Panc1 (cell line): ENCODE measurements around the gene APCS. TPM values are rescaled to one million over a fixed set of nuclear protein-coding genes. Genes with fewer than 3 reads are reported as not detected.

ENCODE experiments used
- ATAC-seq: fragments of 200-7000 bp; cut with Tn5 transposase; 2 replicates; pipeline ENCODE4 v1.9.1; 2020; ENCODE audit warnings: mild to moderate bottlenecking, moderate library complexity
- BruUV-seq: library from RNA; stranded (reverse); fragments of 400-500 nt; replicated peaks from 2 replicates; lab custom pipeline; 2021; lab: Mats Ljungman, UMichigan
- CTCF ChIA-PET: fragments of 300-600 bp; sonication (Branson Sonifier 250); formaldehyde crosslinking; loops from one replicate; lab custom pipeline; 2022; ENCODE audit warnings: antibody characterized with exemption; lab: Charles Lee
- POLR2A ChIA-PET: fragments of 300-600 bp; sonication (Branson Sonifier 250); formaldehyde crosslinking; loops from one replicate; lab custom pipeline; 2022; ENCODE audit warnings: antibody characterized with exemption; lab: Charles Lee
- DNase-seq: peaks from one replicate; pipeline ENCODE4 v3.0.0-alpha.2; 2010; ENCODE audit warnings: low read depth, low spot score
- H3K27ac ChIP-seq: 2 replicates; pipeline ENCODE4 v1.5.1; 2011; ENCODE audit warnings: mild to moderate bottlenecking, low read length, inconsistent platforms
- H3K27me3 ChIP-seq: fragments of 200-500 bp; sonication (Bioruptor generic); 2 replicates; pipeline ENCODE4 v1.6.0; 2014; ENCODE audit warnings: low read length, inconsistent platforms; ENCODE audit not compliant: control insufficient read depth, insufficient read depth
- H3K36me3 ChIP-seq: fragments of 200-500 bp; sonication (Bioruptor generic); 2 replicates; pipeline ENCODE4 v1.5.1; 2014; ENCODE audit warnings: inconsistent platforms, mild to moderate bottlenecking, low read length, moderate library complexity; ENCODE audit not compliant: control insufficient read depth, insufficient read depth
- H3K4me1 ChIP-seq: 2 replicates; pipeline ENCODE4 v1.5.1; 2011; ENCODE audit warnings: inconsistent platforms, mild to moderate bottlenecking, low read length, moderate library complexity; ENCODE audit not compliant: control insufficient read depth, insufficient read depth
- H3K4me3 ChIP-seq, 2 experiments: 2 replicates each; pipeline ENCODE4 v1.5.1; 2011 to 2012; ENCODE audit warnings: low read depth in 2 of 2, low read length in 2 of 2, mild to moderate bottlenecking in 2 of 2, inconsistent platforms in 1 of 2, moderate library complexity in 1 of 2
- H3K9me3 ChIP-seq: fragments of 200-500 bp; sonication (Bioruptor generic); 2 replicates; pipeline ENCODE4 v1.5.1; 2014; ENCODE audit warnings: low read depth, mild to moderate bottlenecking, inconsistent platforms, low read length, moderate library complexity; ENCODE audit not compliant: control insufficient read depth, insufficient read depth
- POLR2AphosphoS5 ChIP-seq: IDR thresholded peaks from 2 replicates; pipeline ENCODE4 v1.6.1; 2012; ENCODE audit warnings: mild to moderate bottlenecking, low read depth, low read length, moderate library complexity
- SIN3A ChIP-seq: IDR thresholded peaks from 2 replicates; pipeline ENCODE4 v1.6.1; 2012; ENCODE audit warnings: low read depth, mild to moderate bottlenecking, low read length, moderate library complexity, borderline replicate concordance; ENCODE audit not compliant: insufficient read depth
- TCF7L2 ChIP-seq: IDR thresholded peaks from 2 replicates; pipeline ENCODE4 v1.6.1; 2011; ENCODE audit warnings: mild to moderate bottlenecking, low read depth, low read length, inconsistent platforms
- in situ Hi-C: cut with HindIII; loops from 2 replicates; pipeline ENCODE4 v1.10.0; 2016; ENCODE audit warnings: low sequenced_read_pairs, low pct_unique_long_range_greater_than_20kb
- intact Hi-C: fragments of 100-400 bp; cut with micrococcal nuclease; formaldehyde crosslinking; loops from one replicate; pipeline ENCODE4 v1.10.0; 2022; ENCODE audit not compliant: unreplicated experiment
- total RNA-seq: library from RNA; stranded (reverse); gene quantifications from one replicate; pipeline ENCODE4 v1.2.1, GENCODE V29; 2021; ENCODE audit not compliant: unreplicated experiment
- TF ChIP-seq, protein P1 (sequence below): fragments of 450-650 bp; IDR thresholded peaks from 2 replicates; pipeline ENCODE4 v1.5.1; 2017; ENCODE audit warnings: mild to moderate bottlenecking
- TF ChIP-seq, protein P2 (sequence below), 2 experiments: IDR thresholded peaks; 2 replicates each; pipeline ENCODE4 v1.6.1; 2011 to 2012; ENCODE audit warnings: low read depth in 2 of 2, control low read depth in 1 of 2, low read length in 1 of 2, mild to moderate bottlenecking in 1 of 2, moderate library complexity in 1 of 2; ENCODE audit not compliant: insufficient read depth in 1 of 2

APCS gene
- total RNA-seq, 1 experiment from 2014 or later: 0.33 TPM

DNA sequence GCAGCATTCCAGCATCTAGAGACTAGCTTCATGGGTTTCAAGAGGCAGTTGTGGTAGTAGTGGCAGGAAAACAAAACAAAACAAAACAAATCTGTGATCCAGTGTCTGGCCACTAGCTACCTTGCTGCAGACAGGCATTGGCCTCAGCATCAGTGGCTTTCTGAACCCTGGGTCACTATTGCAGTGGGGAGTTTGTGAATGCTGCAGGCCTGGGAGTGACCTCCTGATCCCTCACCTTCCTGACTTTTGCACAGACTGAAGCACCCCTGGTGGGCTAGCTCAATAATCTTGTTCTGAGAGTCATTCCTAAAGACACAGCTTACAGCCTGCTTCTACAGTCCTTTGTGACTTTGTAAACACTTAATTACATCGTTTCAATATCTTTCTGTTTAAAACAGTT, 24.9 kb upstream of the APCS start:
- ATAC-seq (no peak), DNase-seq (no peak)
- Histone ChIP-seq H3K4me3 (no peak overlapping the region), H3K36me3 (no peaks in the 10 kb centered on the region), H3K4me1 (no peaks in the 10 kb centered on the region), H3K27me3 (no peaks in the 10 kb centered on the region), H3K27ac (no peak overlapping the region), H3K9me3 (no peaks in the 10 kb centered on the region)
- ChIA-PET CTCF (no interaction called here), POLR2A (no interaction called here)
- in situ Hi-C loops (no loop called here), intact Hi-C loops (no loop called here)
- TF ChIP-seq TCF7L2 (no peak), POLR2AphosphoS5 (no peak)
- TF ChIP-seq, protein P1, sequence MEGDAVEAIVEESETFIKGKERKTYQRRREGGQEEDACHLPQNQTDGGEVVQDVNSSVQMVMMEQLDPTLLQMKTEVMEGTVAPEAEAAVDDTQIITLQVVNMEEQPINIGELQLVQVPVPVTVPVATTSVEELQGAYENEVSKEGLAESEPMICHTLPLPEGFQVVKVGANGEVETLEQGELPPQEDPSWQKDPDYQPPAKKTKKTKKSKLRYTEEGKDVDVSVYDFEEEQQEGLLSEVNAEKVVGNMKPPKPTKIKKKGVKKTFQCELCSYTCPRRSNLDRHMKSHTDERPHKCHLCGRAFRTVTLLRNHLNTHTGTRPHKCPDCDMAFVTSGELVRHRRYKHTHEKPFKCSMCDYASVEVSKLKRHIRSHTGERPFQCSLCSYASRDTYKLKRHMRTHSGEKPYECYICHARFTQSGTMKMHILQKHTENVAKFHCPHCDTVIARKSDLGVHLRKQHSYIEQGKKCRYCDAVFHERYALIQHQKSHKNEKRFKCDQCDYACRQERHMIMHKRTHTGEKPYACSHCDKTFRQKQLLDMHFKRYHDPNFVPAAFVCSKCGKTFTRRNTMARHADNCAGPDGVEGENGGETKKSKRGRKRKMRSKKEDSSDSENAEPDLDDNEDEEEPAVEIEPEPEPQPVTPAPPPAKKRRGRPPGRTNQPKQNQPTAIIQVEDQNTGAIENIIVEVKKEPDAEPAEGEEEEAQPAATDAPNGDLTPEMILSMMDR: no peak
- BruUV-seq: no TSS peak

GRCh38 chr1:159577446-159577845, 10.2 kb upstream of the APCS start:
- Histone ChIP-seq H3K27me3 (no peaks in the 10 kb centered on the region), H3K4me3 (no peak overlapping the region), H3K36me3 (no peaks in the 10 kb centered on the region), H3K4me1 (no peaks in the 10 kb centered on the region), H3K9me3 (no peaks in the 10 kb centered on the region), H3K27ac (no peak overlapping the region)
- in situ Hi-C loops: no loop called here
- intact Hi-C loops: no loop called here
- DNase-seq: no peak
- no TSS peak for BruUV-seq
- ATAC-seq: no peak
- TF ChIP-seq POLR2AphosphoS5: no peak
- no peak for TF ChIP-seq TCF7L2
- TF ChIP-seq, protein P1: no peak
- TF ChIP-seq, protein P2, sequence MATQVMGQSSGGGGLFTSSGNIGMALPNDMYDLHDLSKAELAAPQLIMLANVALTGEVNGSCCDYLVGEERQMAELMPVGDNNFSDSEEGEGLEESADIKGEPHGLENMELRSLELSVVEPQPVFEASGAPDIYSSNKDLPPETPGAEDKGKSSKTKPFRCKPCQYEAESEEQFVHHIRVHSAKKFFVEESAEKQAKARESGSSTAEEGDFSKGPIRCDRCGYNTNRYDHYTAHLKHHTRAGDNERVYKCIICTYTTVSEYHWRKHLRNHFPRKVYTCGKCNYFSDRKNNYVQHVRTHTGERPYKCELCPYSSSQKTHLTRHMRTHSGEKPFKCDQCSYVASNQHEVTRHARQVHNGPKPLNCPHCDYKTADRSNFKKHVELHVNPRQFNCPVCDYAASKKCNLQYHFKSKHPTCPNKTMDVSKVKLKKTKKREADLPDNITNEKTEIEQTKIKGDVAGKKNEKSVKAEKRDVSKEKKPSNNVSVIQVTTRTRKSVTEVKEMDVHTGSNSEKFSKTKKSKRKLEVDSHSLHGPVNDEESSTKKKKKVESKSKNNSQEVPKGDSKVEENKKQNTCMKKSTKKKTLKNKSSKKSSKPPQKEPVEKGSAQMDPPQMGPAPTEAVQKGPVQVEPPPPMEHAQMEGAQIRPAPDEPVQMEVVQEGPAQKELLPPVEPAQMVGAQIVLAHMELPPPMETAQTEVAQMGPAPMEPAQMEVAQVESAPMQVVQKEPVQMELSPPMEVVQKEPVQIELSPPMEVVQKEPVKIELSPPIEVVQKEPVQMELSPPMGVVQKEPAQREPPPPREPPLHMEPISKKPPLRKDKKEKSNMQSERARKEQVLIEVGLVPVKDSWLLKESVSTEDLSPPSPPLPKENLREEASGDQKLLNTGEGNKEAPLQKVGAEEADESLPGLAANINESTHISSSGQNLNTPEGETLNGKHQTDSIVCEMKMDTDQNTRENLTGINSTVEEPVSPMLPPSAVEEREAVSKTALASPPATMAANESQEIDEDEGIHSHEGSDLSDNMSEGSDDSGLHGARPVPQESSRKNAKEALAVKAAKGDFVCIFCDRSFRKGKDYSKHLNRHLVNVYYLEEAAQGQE (IDR thresholded peaks at IDR 0.05; ENCODE audit: insufficient read depth in 1 of 2, low read depth in 2 of 2, low read length in 1 of 2): no peak
- no peak for TF ChIP-seq SIN3A
- POLR2A ChIA-PET: no interaction called here
- CTCF ChIA-PET: no interaction called here
